Gastrocnemius medialis (tissue), 4 donors: ENCODE data around the gene ANXA3. TPM values are rescaled to one million over a fixed set of nuclear protein-coding genes. Genes with fewer than 3 reads are reported as not detected.
"Not testable (repeated sequence)": the region's sequence is repeated elsewhere in the genome, so short reads cannot be mapped to it uniquely, and the experiment has no call there.

ENCODE experiments used
- ATAC-seq, 2 donors: fragments of 150-250 bp; one replicate each; pipeline ENCODE4 v1.9.1; 2016
- DNase-seq, 2 donors: peaks; one replicate each; pipeline ENCODE4 v3.0.0-alpha.2; 2019
- H3K27ac ChIP-seq, 4 donors: fragments of 200-600 bp; sonication (generic); 1 replicate in 1 of 4; 2 replicates in 3 of 4; pipeline ENCODE4 v1.5.1; 2016 to 2018; ENCODE audit warnings: mild to moderate bottlenecking in 2 of 4, moderate library complexity in 1 of 4
- H3K27me3 ChIP-seq, 3 donors: fragments of 200-600 bp; sonication (generic) in 2 of 3; 1 replicate in 1 of 3; 2 replicates in 2 of 3; pipeline versions ENCODE4 v1.5.1 to v1.6.0; 2016 to 2019; ENCODE audit warnings: mild to moderate bottlenecking in 1 of 3, moderate library complexity in 1 of 3
- H3K36me3 ChIP-seq, 2 donors: fragments of 200-600 bp; sonication (generic) in 1 of 2; one replicate each; pipeline ENCODE4 v1.5.1; 2017 to 2018
- H3K4me1 ChIP-seq, 2 donors: fragments of 200-600 bp; sonication (generic) in 1 of 2; one replicate each; pipeline ENCODE4 v1.5.1; 2016 to 2017; ENCODE audit warnings: mild to moderate bottlenecking in 2 of 2
- H3K4me3 ChIP-seq, 4 donors: fragments of 200-600 bp; sonication (generic) in 3 of 4; 1 replicate in 1 of 4; 2 replicates in 3 of 4; pipeline ENCODE4 v1.5.1; 2016 to 2019; ENCODE audit warnings: mild to moderate bottlenecking in 2 of 4
- H3K9me3 ChIP-seq, 3 donors: fragments of 200-600 bp; sonication (generic) in 2 of 3; 1 replicate in 1 of 3; 2 replicates in 2 of 3; pipeline ENCODE4 v1.5.1; 2016 to 2019
- CTCF ChIP-seq, 5 experiments: fragments of 450-650 bp in 3 of 5; fragments of 200-600 bp in 2 of 5; sonication (generic) in 2 of 5; IDR thresholded peaks in 4 of 5; conservative IDR thresholded peaks in 1 of 5; 1 replicate in 4 of 5; 2 replicates in 1 of 5; pipeline ENCODE4 v1.5.1; 2016 to 2019; ENCODE audit warnings: antibody characterized with exemption in 5 of 5, mild to moderate bottlenecking in 3 of 5, moderate library complexity in 3 of 5
- POLR2A ChIP-seq, 2 donors: fragments of 450-650 bp; IDR thresholded peaks; one replicate each; pipeline ENCODE4 v1.6.1; 2017; ENCODE audit warnings: antibody characterized with exemption in 2 of 2, mild to moderate bottlenecking in 2 of 2, moderate library complexity in 2 of 2
- in situ Hi-C, 4 donors: fragments of 200-750 bp; cut with MboI; loops; one replicate each; pipeline versions ENCODE4 v1.15.0 to v1.8.0; 2017; ENCODE audit warnings: low sequenced_read_pairs in 4 of 4
- intact Hi-C: fragments of 100-400 bp; cut with DNase I; formaldehyde crosslinking; loops from one replicate; pipeline ENCODE4 v1.15.1; 2023; ENCODE audit warnings: low total_unique reads
- total RNA-seq, 4 donors: library from RNA; depleted of rRNA; stranded (reverse); fragments of >200 nt; gene quantifications; one replicate each; pipeline versions ENCODE4 v1.1.0 to v1.2.3, GENCODE V29; 2016

Gene ANXA3
- total RNA-seq, 4 donors from 2014 or later: 15.4 to 22.8 (median 17.7) TPM

GRCh38 chr4:78545275-78546246, 6.0 kb upstream of the ANXA3 start:
- Histone ChIP-seq H3K9me3 (no peaks in the 10 kb centered on the region), H3K27ac (no peak overlapping the region), H3K36me3 (no peaks in the 10 kb centered on the region), H3K4me3 (no peak overlapping the region), H3K27me3 (no peaks in the 10 kb centered on the region), H3K4me1 (no peaks in the 10 kb centered on the region)
- TF ChIP-seq CTCF (IDR thresholded peaks at IDR 0.05 in 4 of 5, conservative IDR thresholded peaks at IDR 0.05 in 1 of 5) (no peak), POLR2A (IDR thresholded peaks at IDR 0.05) (no peak)
- ATAC-seq (peak in 1 of 2 donors; percentile 45), DNase-seq (no peak)
- intact Hi-C loops (no loop called here), in situ Hi-C loops (no loop called here)

GRCh38 chr4:78547899-78548298, 3.7 kb upstream of the ANXA3 start:
- H3K4me3 ChIP-seq, H3K9me3 ChIP-seq, H3K4me1 ChIP-seq, ATAC-seq, DNase-seq, H3K27ac ChIP-seq, intact Hi-C loops, H3K36me3 ChIP-seq, in situ Hi-C loops: not testable (repeated sequence)
- peaks cover 0 to 10% (median 5%) of the 10 kb centered on the region in 3 donors for H3K27me3 ChIP-seq

- peaks cover 0 to 10% (median 5%) of the 10 kb centered on the region in 3 donors for H3K27me3 ChIP-seq
- H3K36me3 ChIP-seq, DNase-seq, H3K4me3 ChIP-seq, H3K4me1 ChIP-seq, in situ Hi-C loops, H3K27ac ChIP-seq, intact Hi-C loops, ATAC-seq, H3K9me3 ChIP-seq: not testable (repeated sequence)
Observed at GRCh38 chr4:78548889-78549288, 2.7 kb upstream of the ANXA3 start.

GRCh38 chr4:78552389-78553042, 946 bp downstream of the ANXA3 start:
- DNase-seq (no peak), ATAC-seq (no peak)
- no peaks in the 10 kb centered on the region for H3K9me3 ChIP-seq
- H3K4me1 ChIP-seq: no peaks in the 10 kb centered on the region
- in situ Hi-C loops (no loop called here), intact Hi-C loops (no loop called here)
- H3K4me3 ChIP-seq: peak overlapping the region; percentile 50 to 78 (median 56)
- no peaks in the 10 kb centered on the region for H3K36me3 ChIP-seq
- peak overlapping the region; percentile 59 to 82 (median 78) for H3K27ac ChIP-seq
- TF ChIP-seq CTCF (IDR thresholded peaks at IDR 0.05 in 4 of 5, conservative IDR thresholded peaks at IDR 0.05 in 1 of 5): no peak
- no peak for TF ChIP-seq POLR2A (IDR thresholded peaks at IDR 0.05)
- peaks cover 0 to 10% (median 5%) of the 10 kb centered on the region in 3 donors for H3K27me3 ChIP-seq

- no peak for TF ChIP-seq CTCF (IDR thresholded peaks at IDR 0.05 in 4 of 5, conservative IDR thresholded peaks at IDR 0.05 in 1 of 5)
Observed at GRCh38 chr4:78553043-78553396, 1.4 kb downstream of the ANXA3 start.

More at GRCh38 chr4:78553043-78553396, 1.4 kb downstream of the ANXA3 start:
- DNase-seq (no peak), ATAC-seq (no peak)
- Histone ChIP-seq H3K27me3 (peaks cover 0 to 10% (median 5%) of the 10 kb centered on the region in 3 donors), H3K9me3 (no peaks in the 10 kb centered on the region), H3K4me1 (no peaks in the 10 kb centered on the region), H3K27ac (peak overlapping the region; percentile 59 to 82 (median 78)), H3K4me3 (peak overlapping the region in 3 of 4 donors; percentile 2 to 61 (median 50)), H3K36me3 (no peaks in the 10 kb centered on the region)
- in situ Hi-C loops (no loop called here), intact Hi-C loops (no loop called here)
